GM21723 (cell line): Measurements from ENCODE around the gene ADAP1.
"Not testable (repeated sequence)": the region's sequence is repeated elsewhere in the genome, so short reads cannot be mapped to it uniquely, and the experiment has no call there.

Source experiments
- ATAC-seq: cut with Tn5 transposase; IDR thresholded peaks from one replicate; pipeline ENCODE4 v1.9.1; 2021; ENCODE audit warnings: mild to moderate bottlenecking, moderate library complexity; ENCODE audit not compliant: unreplicated experiment

Gene ADAP1, protein sequence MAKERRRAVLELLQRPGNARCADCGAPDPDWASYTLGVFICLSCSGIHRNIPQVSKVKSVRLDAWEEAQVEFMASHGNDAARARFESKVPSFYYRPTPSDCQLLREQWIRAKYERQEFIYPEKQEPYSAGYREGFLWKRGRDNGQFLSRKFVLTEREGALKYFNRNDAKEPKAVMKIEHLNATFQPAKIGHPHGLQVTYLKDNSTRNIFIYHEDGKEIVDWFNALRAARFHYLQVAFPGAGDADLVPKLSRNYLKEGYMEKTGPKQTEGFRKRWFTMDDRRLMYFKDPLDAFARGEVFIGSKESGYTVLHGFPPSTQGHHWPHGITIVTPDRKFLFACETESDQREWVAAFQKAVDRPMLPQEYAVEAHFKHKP

DNA sequence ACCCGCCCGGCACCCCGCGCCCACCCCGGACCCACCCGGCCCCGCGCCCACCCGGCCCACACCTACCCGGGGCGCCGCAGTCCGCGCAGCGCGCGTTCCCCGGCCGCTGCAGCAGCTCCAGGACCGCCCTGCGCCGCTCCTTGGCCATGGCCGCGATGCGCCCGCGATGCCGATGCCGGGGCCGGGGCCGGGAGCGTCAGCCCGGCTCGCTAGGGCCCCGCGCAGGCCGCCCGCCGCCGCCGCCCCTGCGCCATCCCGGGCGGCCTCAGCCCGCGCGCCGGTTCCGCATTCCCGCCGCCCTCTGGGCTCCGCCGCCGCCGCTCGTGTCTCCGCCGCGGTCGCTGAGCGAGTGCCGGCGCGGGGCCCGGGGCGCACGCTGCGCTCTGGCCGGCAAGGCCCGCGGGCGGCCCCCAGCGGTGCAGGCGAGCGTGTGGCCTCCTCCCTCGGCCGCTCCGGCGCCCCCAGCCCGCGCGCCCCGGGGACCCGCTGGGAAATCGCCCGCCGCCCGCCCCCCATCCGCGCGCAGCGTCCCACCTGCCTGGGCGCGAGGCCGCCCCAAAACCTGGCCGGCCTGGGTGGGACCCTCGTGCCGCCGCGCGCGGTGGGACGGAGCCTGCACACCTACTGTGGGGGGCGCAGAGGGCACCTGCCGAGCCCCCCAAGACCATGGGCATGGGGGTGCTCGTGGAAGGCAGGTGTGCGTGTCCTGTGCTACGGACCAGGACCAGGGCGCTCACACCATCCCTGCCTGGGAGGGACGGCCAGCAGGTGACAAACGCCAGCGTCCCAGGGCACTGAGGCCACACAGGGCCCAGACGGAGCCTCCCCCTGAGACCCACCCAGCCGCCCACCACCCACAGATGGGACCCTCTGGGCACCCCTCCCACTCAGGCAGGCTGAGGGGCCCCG lies at the start of gene ADAP1:
ADAP1 (minus strand) TSS at position 351 of the 909 bp plus-strand sequence; CDS start at position 148, 203 bp downstream.
- ATAC-seq, result peak; percentile 47

DNA sequence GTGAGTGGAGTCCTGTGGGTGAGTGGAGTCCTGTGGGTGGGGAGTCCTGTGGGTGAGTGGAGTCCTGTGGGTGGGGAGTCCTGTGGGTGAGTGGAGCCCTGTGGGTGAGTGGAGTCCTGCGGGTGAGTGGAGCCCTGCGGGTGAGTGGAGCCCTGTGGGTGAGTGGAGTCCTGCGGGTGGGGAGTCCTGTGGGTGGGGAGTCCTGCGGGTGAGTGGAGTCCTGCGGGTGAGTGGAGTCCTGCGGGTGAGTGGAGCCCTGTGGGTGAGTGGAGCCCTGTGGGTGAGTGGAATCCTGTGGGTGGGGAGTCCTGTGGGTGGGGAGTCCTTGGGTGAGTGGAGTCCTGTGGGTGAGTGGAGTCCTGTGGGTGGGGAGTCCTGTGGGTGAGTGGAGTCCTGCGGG lies 48.0 kb upstream of the ADAP1 start:
- not testable (repeated sequence) for ATAC-seq

DNA sequence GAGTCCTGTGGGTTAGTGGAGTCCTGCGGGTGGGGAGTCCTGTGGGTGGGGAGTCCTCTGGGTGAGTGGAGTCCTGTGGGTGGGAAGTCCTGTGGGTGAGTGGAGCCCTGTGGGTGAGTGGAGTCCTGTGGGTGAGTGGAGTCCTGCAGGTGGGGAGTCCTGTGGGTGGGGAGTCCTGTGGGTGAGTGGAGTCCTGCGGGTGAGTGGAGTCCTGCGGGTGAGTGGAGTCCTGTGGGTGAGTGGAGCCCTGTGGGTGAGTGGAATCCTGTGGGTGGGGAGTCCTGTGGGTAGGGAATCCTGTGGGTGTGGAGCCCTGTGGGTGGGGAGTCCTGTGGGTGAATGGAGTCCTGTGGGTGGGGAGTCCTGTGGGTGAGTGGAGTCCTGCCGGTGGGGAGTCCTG lies 47.5 kb upstream of the ADAP1 start:
- not testable (repeated sequence) for ATAC-seq

DNA sequence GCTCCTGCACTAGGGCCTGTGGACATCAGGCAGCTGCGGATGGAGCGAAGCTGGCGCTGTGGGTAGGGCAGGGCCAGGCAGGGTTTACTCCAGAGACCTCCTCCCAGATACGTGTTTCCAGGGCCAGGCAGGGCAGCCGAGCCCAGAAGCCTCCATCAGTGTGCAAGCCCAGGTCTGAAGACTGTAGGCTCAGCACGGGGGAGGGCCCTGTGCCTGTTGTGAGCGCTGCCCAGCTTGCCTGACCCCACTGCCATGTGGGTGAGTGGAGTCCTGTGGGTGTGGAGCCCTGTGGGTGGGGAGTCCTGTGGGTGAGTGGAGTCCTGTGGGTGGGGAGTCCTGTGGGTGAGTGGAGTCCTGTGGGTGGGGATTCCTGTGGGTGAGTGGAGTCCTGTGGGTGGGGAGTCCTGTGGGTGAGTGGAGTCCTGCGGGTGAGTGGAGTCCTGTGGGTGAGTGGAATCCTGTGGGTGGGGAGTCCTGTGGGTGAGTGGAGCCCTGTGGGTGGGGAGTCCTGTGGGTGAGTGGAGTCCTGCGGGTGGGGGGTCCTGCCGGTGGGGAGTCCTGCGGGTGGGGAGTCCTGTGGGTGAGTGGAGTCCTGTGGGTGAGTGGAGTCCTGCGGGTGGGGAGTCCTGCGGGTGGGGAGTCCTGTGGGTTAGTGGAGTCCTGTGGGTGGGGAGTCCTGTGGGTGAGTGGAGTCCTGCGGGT lies 46.7 kb upstream of the ADAP1 start:
- ATAC-seq, result not testable (repeated sequence)

DNA sequence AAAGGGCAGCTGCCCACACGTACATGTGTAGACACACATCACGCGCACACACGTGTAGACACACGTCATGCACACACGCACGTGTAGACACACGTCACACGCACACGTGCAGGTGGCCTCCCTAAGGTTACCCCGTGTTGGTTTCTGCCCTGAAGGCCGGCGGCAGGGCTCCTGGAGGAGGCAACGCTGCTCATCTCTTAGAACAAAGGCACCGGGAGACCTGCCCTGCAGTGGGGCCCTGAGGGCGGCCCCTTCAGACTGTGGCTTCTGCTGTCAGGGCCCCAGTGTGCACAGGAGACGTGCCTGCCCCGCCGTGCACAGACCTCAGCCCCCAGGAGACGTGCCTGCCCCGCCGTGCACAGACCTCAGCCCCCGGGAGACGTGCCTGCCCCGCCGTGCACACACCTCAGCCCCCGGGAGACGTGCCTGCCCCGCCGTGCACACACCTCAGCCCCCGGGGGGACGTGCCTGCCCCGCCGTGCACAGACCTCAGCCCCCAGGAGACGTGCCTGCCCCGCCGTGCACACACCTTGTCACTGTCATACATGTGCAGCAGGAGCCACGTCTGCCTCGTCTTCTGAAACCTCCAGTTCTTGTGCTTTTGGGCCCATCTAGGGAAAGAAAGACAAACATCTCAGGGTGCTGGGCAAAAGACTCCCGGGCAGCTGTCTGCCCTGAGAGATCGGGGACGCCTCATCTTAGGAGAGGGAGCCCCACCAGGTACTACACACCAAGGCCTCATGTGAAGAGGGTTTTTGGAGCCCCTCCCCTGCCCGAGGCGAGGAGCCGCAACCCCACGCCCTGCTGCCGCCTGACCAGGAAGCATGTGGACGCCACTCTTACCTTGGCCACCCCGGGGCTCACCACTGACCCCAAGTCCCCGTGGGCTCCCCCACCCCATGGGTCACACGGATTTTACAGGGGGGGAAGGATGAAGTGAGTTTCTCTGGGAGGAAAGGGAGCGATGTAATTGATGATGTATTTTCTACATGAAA lies 45.8 kb upstream of the ADAP1 start:
- ATAC-seq, result no peak

DNA sequence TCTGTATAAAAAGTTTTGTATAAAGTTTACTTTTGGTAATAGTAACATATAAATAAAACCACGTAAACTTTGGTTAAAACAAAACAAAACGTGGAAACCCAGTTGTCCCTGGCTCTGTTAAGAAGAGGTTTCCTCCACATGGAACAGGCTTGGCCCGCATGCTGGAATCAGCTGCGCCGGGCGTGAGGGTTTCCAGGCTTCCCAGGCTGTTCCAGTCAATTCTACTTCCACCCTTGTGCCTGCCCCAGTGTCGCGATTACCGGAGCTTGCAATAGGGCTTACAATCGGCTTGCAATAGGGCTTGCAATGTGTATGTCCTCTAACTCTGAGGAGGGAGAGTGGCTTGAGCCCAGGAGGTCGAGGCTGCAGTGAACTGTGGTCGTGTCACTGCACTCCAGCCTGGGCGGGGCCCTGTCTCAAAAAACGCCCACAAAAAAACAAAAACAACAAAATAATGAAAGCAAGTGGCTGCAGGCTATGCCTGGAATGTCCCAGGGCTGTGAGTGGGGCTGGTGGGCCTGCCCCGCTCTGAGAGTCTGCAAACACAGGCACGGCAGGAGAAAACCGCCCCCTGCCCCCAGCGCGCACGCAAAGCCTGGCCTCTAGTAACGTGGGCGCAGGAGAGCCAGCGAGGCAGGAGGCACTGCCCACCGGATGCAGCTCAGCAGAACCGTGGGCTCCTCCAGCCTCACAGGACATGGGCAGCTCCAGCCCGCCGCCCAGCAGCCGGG lies 44.8 kb upstream of the ADAP1 start:
- ATAC-seq, result no peak

DNA sequence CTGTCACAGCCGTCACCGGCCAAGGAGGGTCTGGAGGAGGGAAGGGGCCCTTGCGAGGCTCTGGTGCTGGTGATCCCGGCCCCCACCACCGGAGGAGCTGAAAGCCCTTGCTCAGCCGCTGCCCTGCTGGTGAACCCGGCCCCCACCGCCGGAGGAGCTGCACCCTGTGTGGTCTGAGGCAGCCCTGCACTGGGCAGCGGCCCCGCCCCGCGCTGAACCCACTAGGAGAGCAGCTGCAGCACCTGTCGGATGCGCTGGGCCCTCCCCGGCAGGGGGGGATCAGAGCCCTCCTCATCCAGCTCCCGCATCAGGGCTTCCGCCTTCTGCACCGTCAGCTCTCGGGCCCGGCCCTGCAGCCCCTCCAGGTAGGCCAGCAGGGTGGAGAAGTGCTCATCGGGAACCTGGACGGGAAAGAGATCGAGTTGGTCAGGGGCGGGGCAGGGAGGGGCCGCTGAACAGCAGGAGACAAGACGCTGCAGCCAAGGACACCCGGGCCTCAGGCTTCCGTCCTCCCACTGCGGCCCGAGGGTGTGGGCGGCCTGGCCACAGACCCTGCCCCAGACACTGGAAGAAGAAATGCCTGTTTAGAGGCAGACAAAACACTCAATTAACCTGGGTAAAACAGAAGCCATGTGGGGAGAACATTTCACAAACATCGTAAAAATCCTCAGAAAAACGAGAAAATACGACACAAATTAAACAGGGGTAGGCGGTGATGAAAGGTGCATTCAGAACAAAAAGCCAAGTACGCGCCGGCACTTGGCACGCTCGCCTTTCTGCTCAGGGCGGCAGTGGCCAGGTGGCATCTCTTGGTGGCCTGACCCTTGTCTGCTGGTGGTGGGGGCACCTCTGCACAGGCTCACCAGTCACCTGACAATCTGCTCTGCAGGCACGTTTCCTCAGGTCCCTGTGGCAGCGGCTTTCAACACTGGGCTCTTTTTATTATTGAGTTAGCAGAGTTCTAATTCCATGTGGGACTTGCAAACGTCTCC lies 43.2 kb upstream of the ADAP1 start:
- ATAC-seq, result no peak

DNA sequence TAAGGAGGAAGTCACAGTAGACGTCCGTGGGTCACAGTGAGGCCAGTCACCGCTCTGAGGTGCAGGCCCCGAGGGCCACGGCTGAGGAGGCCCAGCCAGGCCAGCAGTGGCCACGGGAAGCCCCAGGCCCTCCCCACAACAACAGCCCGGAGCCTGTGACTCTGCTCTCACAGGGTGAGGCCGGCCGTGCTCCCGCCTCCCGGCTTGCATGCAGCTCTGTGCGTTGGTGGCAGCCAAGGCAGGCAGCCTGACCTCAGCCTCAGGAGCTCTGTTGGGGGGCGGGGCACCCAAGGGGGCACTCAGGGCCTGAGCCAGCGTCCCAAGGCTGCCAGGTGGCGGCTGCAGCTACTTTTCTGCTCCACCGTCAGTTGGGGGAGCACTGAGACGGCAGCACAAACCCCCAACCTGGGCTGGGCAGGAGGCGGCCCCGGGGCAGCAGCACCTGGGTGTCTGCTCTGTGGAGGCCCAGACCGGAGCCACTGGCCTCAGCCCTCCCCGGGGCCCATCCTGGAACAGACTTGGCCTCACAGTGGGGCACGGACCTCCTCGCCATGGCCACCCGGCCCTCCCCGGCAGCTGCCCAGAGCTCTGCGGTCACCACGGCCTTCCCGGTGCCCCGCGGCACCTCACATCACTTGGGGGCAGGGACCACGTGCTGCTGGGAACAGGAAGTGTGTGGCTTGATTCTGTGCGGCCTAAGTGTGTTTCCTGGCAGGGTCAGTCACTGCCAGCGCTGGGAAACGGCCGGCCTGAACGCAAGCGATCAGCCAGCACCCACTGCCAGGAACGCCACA lies 41.8 kb upstream of the ADAP1 start:
- no peak for ATAC-seq

DNA sequence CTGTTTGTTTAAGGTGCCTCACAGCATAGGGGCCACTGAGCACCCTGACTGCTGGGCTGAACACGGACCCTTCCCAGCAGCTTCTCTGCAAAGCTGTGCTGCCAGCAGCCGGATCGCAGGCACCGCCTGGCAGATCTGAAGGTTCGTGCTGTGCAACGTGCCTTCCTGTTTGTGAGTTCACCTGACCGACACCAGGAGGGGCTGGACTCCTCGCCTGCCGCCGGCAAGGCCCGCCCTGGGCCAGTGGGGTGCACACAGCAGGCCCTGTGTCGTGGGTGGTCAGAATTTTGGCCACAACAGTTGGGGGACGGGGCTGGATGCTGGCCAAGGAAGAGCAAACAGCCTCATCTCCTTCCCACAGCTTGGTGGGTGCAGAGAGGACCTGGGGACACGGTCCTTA lies 41.1 kb upstream of the ADAP1 start:
- ATAC-seq, result no peak

DNA sequence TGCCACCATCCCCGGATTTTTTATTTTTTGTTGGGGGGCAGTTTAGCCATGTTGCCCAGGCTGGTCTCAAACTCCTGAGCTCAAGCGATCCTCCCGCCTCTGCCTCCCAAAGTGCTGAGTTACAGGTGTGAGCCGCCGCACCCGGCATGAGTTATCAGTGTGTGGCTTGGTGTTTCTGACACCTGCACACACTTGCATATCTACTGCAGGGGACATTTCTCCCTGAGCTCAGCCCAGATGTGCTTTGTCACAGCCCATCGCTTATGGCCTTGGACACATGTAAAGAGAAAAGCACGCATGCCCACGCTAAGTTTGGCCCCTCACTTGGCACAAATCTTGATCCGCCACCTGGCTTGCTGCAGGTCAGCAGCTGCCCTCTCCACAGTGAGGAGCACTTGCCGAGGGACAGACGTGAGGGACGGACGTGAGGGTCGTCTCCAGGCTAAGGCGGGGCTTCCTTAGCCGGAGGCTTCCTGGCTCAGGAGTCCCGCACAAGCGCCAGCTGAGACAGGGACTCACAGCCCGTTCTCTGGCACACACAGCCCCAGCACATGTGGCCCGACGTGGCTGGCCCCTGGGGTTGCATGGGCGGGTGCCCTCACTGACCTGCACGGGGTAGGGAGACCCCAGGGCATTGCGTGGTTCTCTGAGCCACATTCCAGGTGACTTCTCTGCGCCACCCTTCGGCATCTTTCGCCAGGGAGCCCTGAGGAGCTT lies 40.3 kb upstream of the ADAP1 start:
- no peak for ATAC-seq

DNA sequence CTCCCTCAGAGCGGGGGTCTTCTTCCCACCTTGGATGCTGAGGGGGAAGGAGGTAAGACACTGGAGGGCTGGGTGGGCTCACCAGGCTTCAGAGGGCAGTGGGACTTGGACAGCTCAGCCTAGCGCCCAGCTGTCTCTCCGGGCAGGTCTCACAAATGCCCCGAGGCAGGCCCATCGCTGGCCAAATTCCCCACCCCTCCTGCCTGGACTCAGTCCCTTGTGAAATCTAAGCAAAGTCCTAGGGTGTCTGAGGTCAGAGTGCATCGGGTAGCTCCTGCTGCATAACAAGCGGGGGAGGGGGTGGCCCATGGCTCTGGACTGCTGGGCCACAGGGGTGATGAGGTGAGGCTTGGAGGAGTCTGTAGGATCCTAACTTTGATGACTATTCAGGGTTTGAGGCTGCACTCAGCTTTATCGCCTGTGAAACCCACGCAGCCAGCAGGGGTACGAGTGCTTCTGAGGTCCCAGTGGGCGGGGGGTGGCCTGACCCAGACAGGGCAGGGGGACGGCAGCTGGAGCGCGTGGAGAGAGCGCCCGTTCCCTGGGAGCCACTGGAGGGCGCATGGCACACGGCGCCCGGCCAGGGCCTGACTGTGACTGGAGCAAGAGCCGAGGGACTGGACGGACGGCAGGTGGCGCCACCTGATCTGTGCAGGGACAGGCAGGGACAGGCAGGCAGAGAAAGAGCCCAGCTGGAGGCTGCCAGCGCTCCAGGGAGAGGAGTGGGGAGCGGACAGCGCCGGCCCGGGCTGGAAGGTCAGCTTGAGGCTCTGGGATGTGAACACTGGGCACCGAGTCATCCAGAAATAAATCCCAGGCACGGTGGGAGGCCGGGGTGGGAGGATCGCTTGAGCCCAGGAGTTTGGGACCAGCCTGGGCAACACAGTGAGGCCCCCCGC lies 38.5 kb upstream of the ADAP1 start:
- peak; percentile 76 for ATAC-seq

DNA sequence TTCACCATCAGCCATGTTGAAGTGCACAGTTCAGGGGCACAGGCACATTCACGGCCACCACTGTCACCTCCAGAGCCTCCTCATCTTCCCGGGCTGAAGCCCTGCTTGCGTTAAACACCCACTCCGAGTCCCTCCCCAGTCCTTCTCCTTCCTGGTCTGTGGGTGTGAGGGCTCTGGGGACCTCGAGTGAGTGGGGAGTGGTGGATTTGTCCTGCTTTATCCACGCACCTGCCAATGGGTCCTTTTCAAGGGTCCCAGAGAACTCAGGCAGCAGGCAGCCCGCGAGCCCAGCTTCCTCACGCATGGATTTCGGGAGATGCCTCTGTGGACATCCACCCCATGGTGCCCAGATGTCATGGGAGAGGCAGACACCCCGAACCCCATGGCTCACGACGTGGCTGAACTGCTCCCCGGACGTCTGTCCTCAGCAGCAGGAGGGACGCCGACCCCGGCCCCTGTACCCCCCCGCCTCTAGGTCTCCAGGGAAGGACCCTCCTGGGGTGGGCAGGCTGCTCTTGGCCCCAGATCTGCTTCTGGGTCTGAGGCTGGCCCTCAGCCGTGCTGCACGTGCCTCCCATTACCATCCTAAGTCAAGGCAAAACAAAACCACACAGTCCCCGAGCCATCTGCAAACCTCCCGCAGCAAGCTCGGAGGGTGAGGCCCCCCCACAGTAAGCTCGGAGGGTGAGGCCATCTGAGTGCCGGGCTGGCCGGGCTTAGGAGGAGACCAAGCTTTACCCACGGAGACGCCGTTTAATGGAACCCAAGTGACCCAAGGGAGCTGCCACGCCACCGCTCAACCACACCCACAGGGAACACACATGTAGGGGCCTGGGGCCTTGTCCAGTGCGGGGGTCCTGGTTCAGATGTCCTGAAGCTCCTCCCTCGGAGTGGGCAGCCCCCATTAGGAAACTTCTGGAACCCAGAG lies 37.5 kb upstream of the ADAP1 start:
- no peak for ATAC-seq

DNA sequence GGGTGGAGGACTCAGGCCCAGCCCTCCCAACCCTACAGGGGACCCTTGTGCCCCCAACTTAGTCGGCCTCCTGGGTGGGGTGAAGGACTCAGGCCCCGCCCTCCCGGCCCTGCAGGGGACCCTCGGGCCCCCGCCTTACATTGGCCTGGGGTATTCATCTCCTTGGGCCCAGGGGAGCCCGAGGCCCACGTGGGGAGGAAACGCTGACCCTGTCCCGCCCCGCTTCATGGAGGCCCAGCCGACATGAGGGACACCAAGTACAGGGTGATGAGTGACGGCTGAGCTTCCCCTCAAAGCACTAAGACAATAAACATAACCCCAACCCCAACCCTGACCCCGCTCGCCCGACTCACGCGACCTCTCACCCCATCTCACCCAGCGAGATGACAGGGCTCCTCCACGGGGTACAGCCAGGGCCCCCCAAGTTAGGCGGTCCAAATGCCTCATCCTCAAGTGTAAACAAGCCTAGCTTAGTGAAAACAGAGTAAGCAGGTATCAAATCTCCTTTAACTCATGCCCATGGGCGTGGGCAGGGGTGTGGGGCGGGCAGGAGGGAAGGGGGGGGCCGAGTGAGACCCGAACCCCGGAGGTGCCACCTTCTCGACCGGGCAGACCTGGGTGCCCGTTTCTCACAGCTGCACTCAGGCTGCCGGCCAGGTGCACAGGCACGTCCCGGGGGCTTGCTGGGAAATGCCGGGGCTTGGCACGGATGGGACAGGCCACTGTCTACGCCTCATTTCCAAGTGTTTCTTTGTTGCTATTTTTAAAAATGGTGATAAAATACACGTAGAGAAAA lies 36.7 kb upstream of the ADAP1 start:
- ATAC-seq, result no peak

DNA sequence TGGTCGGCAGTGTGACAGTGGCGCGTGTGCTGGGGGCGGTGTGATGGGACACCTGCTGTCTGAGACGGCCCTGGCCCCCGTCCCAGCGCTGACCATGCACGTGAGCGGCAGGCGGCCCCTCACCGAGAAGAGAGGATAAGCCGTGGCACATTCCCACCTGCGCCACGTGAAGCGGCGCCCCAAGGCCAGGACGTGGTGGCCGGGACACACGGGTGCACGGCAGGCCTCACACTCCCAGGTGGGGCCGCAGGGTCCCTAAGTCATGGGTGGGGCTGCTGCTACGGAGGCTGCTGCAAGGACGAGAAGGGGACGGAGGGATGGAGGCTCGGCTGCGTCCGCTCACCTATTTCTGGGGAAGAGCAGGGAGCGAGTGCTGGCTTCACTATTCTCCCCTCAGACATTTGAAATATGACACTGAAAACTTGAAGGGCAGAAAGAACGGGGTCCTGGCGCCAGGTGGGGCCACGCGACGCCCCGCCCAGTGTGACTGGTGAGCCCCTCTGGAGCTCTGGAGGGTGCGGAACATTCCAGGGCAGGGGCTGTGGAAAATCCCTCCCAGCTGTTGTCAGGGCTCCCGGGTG lies 36.0 kb upstream of the ADAP1 start:
- ATAC-seq, result no peak
